Measurements from ENCODE around the gene SCYL3.

DNA sequence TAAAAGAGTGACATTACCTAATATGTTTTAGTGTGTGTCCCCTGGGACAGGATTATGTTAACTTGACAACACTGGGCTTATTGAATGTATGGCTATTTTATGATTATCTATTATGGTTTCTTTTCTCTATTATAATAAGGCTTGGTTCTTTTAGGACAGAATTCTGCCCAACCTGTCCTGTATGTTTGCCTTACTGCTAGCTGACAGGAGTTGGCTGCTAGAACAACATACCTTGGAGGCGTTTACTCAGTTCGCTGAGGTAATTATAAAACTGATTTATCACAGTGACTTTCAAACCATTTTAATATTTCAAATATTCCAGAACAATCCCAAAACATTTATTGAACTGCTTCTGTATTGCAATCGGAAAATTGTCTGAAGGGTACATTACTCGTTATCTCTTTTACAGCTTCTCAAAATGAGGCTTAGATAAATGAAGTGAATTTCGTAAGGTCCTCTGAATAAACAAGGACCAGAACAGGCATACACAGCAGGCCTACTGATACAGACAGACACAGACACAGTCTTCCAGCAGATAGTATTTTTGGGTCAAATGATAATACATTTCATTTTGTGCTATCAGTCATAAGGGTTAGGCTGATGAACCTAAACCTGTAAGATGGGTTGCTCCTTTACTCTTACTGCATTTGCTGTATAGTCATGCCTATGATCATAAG is 44.2 kb downstream of the SCYL3 start:
- TF ChIP-seq, protein P1, sequence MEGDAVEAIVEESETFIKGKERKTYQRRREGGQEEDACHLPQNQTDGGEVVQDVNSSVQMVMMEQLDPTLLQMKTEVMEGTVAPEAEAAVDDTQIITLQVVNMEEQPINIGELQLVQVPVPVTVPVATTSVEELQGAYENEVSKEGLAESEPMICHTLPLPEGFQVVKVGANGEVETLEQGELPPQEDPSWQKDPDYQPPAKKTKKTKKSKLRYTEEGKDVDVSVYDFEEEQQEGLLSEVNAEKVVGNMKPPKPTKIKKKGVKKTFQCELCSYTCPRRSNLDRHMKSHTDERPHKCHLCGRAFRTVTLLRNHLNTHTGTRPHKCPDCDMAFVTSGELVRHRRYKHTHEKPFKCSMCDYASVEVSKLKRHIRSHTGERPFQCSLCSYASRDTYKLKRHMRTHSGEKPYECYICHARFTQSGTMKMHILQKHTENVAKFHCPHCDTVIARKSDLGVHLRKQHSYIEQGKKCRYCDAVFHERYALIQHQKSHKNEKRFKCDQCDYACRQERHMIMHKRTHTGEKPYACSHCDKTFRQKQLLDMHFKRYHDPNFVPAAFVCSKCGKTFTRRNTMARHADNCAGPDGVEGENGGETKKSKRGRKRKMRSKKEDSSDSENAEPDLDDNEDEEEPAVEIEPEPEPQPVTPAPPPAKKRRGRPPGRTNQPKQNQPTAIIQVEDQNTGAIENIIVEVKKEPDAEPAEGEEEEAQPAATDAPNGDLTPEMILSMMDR (IDR thresholded peaks at IDR 0.05 in 8 of 11, conservative IDR thresholded peaks at IDR 0.05 in 3 of 11) = no peak
- TF ChIP-seq POLR2A (IDR thresholded peaks at IDR 0.05) = no peak
- no peak for TF ChIP-seq POLR2AphosphoS5 (IDR thresholded peaks at IDR 0.05)
